ENCODE results near the gene MARCHF10.
"Not testable (repeated sequence)": the region's sequence is repeated elsewhere in the genome, so short reads cannot be mapped to it uniquely, and the experiment has no call there.

The MARCHF10 gene

GRCh38 chr17:62703261-62703775 lies 104.8 kb downstream of the MARCHF10 start:
- Histone ChIP-seq H3K4me1 (ENCODE audit: insufficient read depth, low read length) (peaks cover 12% of the 10 kb centered on the region), H3K36me3 (ENCODE audit: insufficient read depth, low read length) (no peaks in the 10 kb centered on the region), H3K9me3 (ENCODE audit: control insufficient read depth, insufficient read depth, low read length) (0 out of 2 replicates have a peak, but pooled peaks cover 2% of the 10 kb centered on the region), H3K9ac (ENCODE audit: low read depth, low read length) (peak overlapping the region; percentile 78; the same call in 1 of the 2 replicates)

GRCh38 chr17:62702746-62703260 lies 105.3 kb downstream of the MARCHF10 start:
- Histone ChIP-seq H3K9me3 (ENCODE audit: control insufficient read depth, insufficient read depth, low read length) (0 out of 2 replicates have a peak, but pooled peaks cover 2% of the 10 kb centered on the region), H3K36me3 (ENCODE audit: insufficient read depth, low read length) (no peaks in the 10 kb centered on the region), H3K4me1 (ENCODE audit: insufficient read depth, low read length) (peaks cover 12% of the 10 kb centered on the region), H3K9ac (ENCODE audit: low read depth, low read length) (no peak overlapping the region)

GRCh38 chr17:62701706-62702085 lies 106.4 kb downstream of the MARCHF10 start:
- Histone ChIP-seq H3K4me1 (ENCODE audit: insufficient read depth, low read length) (peaks cover 16% of the 10 kb centered on the region), H3K36me3 (ENCODE audit: insufficient read depth, low read length) (no peaks in the 10 kb centered on the region), H3K9me3 (ENCODE audit: control insufficient read depth, insufficient read depth, low read length) (no peaks in the 10 kb centered on the region), H3K9ac (ENCODE audit: low read depth, low read length) (no peak overlapping the region)

GRCh38 chr17:62700964-62701705 lies 107.0 kb downstream of the MARCHF10 start:
- Histone ChIP-seq H3K4me1 (ENCODE audit: insufficient read depth, low read length) (peaks cover 11% of the 10 kb centered on the region), H3K9me3 (ENCODE audit: control insufficient read depth, insufficient read depth, low read length) (no peaks in the 10 kb centered on the region), H3K9ac (ENCODE audit: low read depth, low read length) (no peak overlapping the region), H3K36me3 (ENCODE audit: insufficient read depth, low read length) (no peaks in the 10 kb centered on the region)

GRCh38 chr17:62698459-62698858 lies 109.7 kb downstream of the MARCHF10 start:
- H3K4me1 ChIP-seq (ENCODE audit: insufficient read depth, low read length), result peaks cover 19% of the 10 kb centered on the region
- H3K9ac ChIP-seq (ENCODE audit: low read depth, low read length); H3K36me3 ChIP-seq (ENCODE audit: insufficient read depth, low read length); H3K9me3 ChIP-seq (ENCODE audit: control insufficient read depth, insufficient read depth, low read length): not testable (repeated sequence)

- H3K36me3 ChIP-seq (ENCODE audit: insufficient read depth, low read length), result no peaks in the 10 kb centered on the region
- no peak overlapping the region for H3K9ac ChIP-seq (ENCODE audit: low read depth, low read length)
- no peaks in the 10 kb centered on the region for H3K9me3 ChIP-seq (ENCODE audit: control insufficient read depth, insufficient read depth, low read length)
- peaks cover 17% of the 10 kb centered on the region for H3K4me1 ChIP-seq (ENCODE audit: insufficient read depth, low read length)
Measured at GRCh38 chr17:62696726-62697490, 111.2 kb downstream of the MARCHF10 start.

- Histone ChIP-seq H3K9me3 (ENCODE audit: control insufficient read depth, insufficient read depth, low read length) (no peaks in the 10 kb centered on the region), H3K4me1 (ENCODE audit: insufficient read depth, low read length) (peaks cover 17% of the 10 kb centered on the region), H3K9ac (ENCODE audit: low read depth, low read length) (no peak overlapping the region), H3K36me3 (ENCODE audit: insufficient read depth, low read length) (no peaks in the 10 kb centered on the region)
Measured at GRCh38 chr17:62696256-62696655, 111.9 kb downstream of the MARCHF10 start.

GRCh38 chr17:62695093-62695738 lies 112.9 kb downstream of the MARCHF10 start:
- H3K9me3 ChIP-seq (ENCODE audit: control insufficient read depth, insufficient read depth, low read length); H3K9ac ChIP-seq (ENCODE audit: low read depth, low read length); H3K36me3 ChIP-seq (ENCODE audit: insufficient read depth, low read length): not testable (repeated sequence)
- peaks cover 17% of the 10 kb centered on the region for H3K4me1 ChIP-seq (ENCODE audit: insufficient read depth, low read length)

- no peak overlapping the region for H3K9ac ChIP-seq (ENCODE audit: low read depth, low read length)
- H3K9me3 ChIP-seq (ENCODE audit: control insufficient read depth, insufficient read depth, low read length), result no peaks in the 10 kb centered on the region
Measured at GRCh38 chr17:62693616-62694409, 114.3 kb downstream of the MARCHF10 start.

GRCh38 chr17:62692721-62693431 lies 115.2 kb downstream of the MARCHF10 start:
- Histone ChIP-seq H3K4me1 (ENCODE audit: insufficient read depth, low read length) (peaks cover 17% of the 10 kb centered on the region), H3K36me3 (ENCODE audit: insufficient read depth, low read length) (no peaks in the 10 kb centered on the region), H3K9ac (ENCODE audit: low read depth, low read length) (no peak overlapping the region), H3K9me3 (ENCODE audit: control insufficient read depth, insufficient read depth, low read length) (no peaks in the 10 kb centered on the region)

More at GRCh38 chr17:62693616-62694409, 114.3 kb downstream of the MARCHF10 start:
- Histone ChIP-seq H3K36me3 (ENCODE audit: insufficient read depth, low read length) (no peaks in the 10 kb centered on the region), H3K4me1 (ENCODE audit: insufficient read depth, low read length) (peaks cover 17% of the 10 kb centered on the region)

- Histone ChIP-seq H3K36me3 (ENCODE audit: insufficient read depth, low read length) (no peaks in the 10 kb centered on the region), H3K4me1 (ENCODE audit: insufficient read depth, low read length) (peaks cover 15% of the 10 kb centered on the region), H3K9me3 (ENCODE audit: control insufficient read depth, insufficient read depth, low read length) (no peaks in the 10 kb centered on the region), H3K9ac (ENCODE audit: low read depth, low read length) (no peak overlapping the region)
Measured at GRCh38 chr17:62692159-62692651, 115.9 kb downstream of the MARCHF10 start.

- not testable (repeated sequence) for H3K9me3 ChIP-seq (ENCODE audit: control insufficient read depth, insufficient read depth, low read length); H3K9ac ChIP-seq (ENCODE audit: low read depth, low read length); H3K36me3 ChIP-seq (ENCODE audit: insufficient read depth, low read length)
- peaks cover 13% of the 10 kb centered on the region for H3K4me1 ChIP-seq (ENCODE audit: insufficient read depth, low read length)
Measured at GRCh38 chr17:62691589-62691915, 116.6 kb downstream of the MARCHF10 start.

GRCh38 chr17:62690168-62690897 lies 117.8 kb downstream of the MARCHF10 start:
- Histone ChIP-seq H3K36me3 (ENCODE audit: insufficient read depth, low read length) (no peaks in the 10 kb centered on the region), H3K9me3 (ENCODE audit: control insufficient read depth, insufficient read depth, low read length) (no peaks in the 10 kb centered on the region), H3K4me1 (ENCODE audit: insufficient read depth, low read length) (peaks cover 13% of the 10 kb centered on the region), H3K9ac (ENCODE audit: low read depth, low read length) (no peak overlapping the region)
